RWPE2 (cell line): Measurements from ENCODE around the gene CRYBA2.

ENCODE experiments used
- ATAC-seq: fragments of 200-7000 bp; cut with Tn5 transposase; 3 replicates; pipeline ENCODE4 v1.9.1; 2021; ENCODE audit warnings: low read depth
- DNase-seq: peaks from one replicate; pipeline ENCODE4 v3.0.0-alpha.2; 2020; ENCODE audit warnings: low spot score
- H3K27ac ChIP-seq: fragments of 450-650 bp; 2 replicates; pipeline ENCODE4 v1.5.1; 2017; ENCODE audit warnings: mild to moderate bottlenecking; ENCODE audit not compliant: poor library complexity, severe bottlenecking
- H3K27me3 ChIP-seq: fragments of 250-450 bp; sonication (Bioruptor Pico); 2 replicates; pipeline ENCODE4 v1.5.1; 2021; ENCODE audit warnings: mild to moderate bottlenecking, moderate library complexity; ENCODE audit not compliant: insufficient read depth, poor library complexity, severe bottlenecking
- H3K36me3 ChIP-seq: fragments of 250-450 bp; sonication (Bioruptor Pico); 2 replicates; pipeline ENCODE4 v1.5.1; 2020; ENCODE audit warnings: low read depth, mild to moderate bottlenecking, moderate library complexity
- H3K4me1 ChIP-seq: fragments of 250-450 bp; sonication (Bioruptor Pico); 2 replicates; pipeline ENCODE4 v1.5.1; 2021; ENCODE audit warnings: mild to moderate bottlenecking, moderate library complexity; ENCODE audit not compliant: insufficient read depth, poor library complexity, severe bottlenecking
- H3K4me3 ChIP-seq: fragments of 250-450 bp; sonication (Bioruptor Pico); 2 replicates; pipeline ENCODE4 v1.5.1; 2021; ENCODE audit warnings: mild to moderate bottlenecking, moderate library complexity; ENCODE audit not compliant: severe bottlenecking
- H3K9me3 ChIP-seq: fragments of 250-450 bp; sonication (Bioruptor Pico); 2 replicates; pipeline ENCODE4 v1.5.1; 2021; ENCODE audit warnings: mild to moderate bottlenecking, moderate library complexity; ENCODE audit not compliant: severe bottlenecking
- TF ChIP-seq, protein P1 (sequence below): fragments of 450-650 bp; IDR thresholded peaks from one replicate; pipeline ENCODE4 v1.5.1; 2017; ENCODE audit warnings: mild to moderate bottlenecking, moderate library complexity; ENCODE audit not compliant: poor library complexity, severe bottlenecking

CRYBA2 gene

DNA sequence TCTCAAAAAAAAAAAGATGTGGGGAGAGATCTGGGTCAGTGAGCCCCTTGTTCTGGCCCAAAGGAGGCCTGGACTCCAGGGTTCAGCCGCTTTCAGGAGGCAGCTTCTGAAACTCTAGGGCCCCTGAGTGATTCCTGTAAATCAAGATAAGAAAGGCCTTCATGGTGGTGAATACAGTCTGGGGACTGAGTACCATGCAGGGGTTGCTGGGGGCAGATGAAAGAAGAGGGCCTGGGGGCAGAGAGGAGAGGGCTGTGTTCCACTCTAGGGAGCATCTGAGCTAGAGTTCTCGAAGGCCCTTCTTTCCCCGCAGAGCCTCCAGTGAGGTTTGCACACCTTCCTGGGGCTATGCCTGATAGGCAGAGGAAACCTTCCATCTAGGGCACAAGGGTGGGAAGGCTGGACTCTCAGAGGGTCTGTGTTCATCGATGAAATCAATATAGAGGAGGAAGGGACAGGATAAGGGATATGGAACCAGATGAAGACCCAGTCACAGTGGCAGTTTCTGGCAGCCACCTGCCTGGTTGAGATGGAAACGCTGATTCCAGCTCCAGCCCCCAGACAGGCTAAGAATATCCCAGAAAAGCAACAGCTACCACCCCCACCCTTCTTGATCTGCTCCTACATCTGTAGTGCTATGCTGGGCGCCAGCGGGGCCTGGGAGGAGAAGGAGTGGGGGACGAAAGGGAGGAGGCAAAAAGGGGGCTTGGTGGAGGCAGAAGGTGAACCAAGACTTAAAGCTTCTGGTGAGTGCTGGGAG is 38.5 kb downstream of the CRYBA2 start:
- Histone ChIP-seq H3K4me1 (no peaks in the 10 kb centered on the region), H3K4me3 (no peak overlapping the region), H3K9me3 (no peaks in the 10 kb centered on the region), H3K36me3 (no peaks in the 10 kb centered on the region), H3K27me3 (peaks cover 14% of the 10 kb centered on the region), H3K27ac (no peak overlapping the region)
- no peak for ATAC-seq
- DNase-seq: no peak
- TF ChIP-seq, protein P1, sequence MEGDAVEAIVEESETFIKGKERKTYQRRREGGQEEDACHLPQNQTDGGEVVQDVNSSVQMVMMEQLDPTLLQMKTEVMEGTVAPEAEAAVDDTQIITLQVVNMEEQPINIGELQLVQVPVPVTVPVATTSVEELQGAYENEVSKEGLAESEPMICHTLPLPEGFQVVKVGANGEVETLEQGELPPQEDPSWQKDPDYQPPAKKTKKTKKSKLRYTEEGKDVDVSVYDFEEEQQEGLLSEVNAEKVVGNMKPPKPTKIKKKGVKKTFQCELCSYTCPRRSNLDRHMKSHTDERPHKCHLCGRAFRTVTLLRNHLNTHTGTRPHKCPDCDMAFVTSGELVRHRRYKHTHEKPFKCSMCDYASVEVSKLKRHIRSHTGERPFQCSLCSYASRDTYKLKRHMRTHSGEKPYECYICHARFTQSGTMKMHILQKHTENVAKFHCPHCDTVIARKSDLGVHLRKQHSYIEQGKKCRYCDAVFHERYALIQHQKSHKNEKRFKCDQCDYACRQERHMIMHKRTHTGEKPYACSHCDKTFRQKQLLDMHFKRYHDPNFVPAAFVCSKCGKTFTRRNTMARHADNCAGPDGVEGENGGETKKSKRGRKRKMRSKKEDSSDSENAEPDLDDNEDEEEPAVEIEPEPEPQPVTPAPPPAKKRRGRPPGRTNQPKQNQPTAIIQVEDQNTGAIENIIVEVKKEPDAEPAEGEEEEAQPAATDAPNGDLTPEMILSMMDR: no peak

DNA sequence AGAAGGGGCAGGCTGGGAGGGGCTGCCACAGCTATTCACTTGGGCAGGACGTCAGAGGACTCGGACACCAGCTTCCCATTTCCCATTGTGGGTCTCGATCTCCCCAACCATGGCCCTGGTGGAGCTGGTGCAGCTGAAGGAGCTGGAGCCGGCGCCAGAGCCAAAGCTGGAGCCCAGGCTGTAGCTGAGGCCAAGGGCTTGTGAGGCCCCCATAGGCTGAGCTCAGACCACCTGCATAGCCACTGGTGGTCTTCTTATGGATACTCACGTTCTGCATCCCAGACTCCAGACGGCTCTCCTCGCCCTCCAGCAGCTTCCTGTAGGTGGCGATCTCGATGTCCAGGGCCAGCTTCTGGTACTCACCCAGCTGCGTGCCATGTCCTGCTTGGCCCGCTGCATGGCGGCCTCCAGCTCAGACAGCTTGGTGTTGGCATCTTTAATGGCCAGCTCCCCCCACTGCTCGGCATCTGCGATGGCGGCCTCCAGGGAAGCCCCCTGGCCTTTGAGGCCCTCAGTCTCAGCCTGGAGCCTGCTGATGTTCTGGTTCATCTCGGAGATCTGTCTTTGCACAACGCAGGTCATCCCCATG is 39.8 kb downstream of the CRYBA2 start:
- peaks cover 8% of the 10 kb centered on the region for H3K27me3 ChIP-seq
- H3K36me3 ChIP-seq: no peaks in the 10 kb centered on the region
- no peak overlapping the region for H3K27ac ChIP-seq
- ATAC-seq (no peak), DNase-seq (no peak)
- TF ChIP-seq, protein P1: no peak
- no peak overlapping the region for H3K4me3 ChIP-seq
- H3K9me3 ChIP-seq: no peaks in the 10 kb centered on the region
- H3K4me1 ChIP-seq: no peaks in the 10 kb centered on the region

DNA sequence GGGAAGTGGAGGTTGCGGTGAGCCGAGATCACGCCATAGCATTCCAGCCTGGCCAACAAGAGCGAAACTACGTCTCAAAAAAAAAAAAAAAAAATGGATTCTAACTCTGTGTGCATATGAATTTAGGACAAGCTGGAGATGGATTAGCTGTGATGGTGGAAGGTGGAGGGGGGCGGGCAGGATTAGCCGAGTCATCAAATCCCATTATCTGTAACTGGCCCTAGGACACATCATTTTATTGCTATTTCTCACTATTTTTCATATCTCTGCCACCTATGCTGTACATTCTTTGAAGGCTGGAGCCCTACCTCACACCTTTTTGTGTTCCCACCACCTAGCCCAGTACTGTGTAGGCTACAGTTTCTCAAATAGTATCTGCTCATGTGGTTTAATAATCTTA is 41.1 kb downstream of the CRYBA2 start:
- H3K4me3 ChIP-seq: no peak overlapping the region
- TF ChIP-seq, protein P1: no peak
- no peaks in the 10 kb centered on the region for H3K4me1 ChIP-seq
- H3K9me3 ChIP-seq: no peaks in the 10 kb centered on the region
- peaks cover 8% of the 10 kb centered on the region for H3K27me3 ChIP-seq
- no peaks in the 10 kb centered on the region for H3K36me3 ChIP-seq
- DNase-seq (no peak), ATAC-seq (no peak)
- no peak overlapping the region for H3K27ac ChIP-seq

DNA sequence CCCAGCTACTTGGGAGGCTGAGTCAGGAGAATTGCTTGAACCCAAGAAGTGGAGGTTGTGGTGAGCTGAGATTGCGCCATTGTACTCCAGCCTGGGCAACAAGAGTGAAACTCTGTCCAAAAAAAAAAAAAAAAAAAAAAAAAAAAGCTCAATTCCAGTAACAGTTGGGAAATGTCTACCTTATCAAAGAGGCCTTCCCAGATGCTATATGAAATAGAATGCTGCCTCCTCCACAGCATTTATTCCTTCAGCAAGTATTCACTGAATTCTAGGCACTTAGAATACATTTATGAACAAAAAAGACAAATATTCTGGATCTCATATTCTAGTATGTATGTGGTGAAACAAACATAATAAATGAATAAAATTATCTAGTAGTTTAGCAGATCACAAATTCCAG is 46.6 kb downstream of the CRYBA2 start:
- Histone ChIP-seq H3K4me3 (no peak overlapping the region), H3K36me3 (no peaks in the 10 kb centered on the region), H3K27me3 (peaks cover 9% of the 10 kb centered on the region), H3K4me1 (no peaks in the 10 kb centered on the region), H3K27ac (no peak overlapping the region), H3K9me3 (peaks cover 2% of the 10 kb centered on the region)
- TF ChIP-seq, protein P1: no peak
- no peak for ATAC-seq
- DNase-seq: no peak

DNA sequence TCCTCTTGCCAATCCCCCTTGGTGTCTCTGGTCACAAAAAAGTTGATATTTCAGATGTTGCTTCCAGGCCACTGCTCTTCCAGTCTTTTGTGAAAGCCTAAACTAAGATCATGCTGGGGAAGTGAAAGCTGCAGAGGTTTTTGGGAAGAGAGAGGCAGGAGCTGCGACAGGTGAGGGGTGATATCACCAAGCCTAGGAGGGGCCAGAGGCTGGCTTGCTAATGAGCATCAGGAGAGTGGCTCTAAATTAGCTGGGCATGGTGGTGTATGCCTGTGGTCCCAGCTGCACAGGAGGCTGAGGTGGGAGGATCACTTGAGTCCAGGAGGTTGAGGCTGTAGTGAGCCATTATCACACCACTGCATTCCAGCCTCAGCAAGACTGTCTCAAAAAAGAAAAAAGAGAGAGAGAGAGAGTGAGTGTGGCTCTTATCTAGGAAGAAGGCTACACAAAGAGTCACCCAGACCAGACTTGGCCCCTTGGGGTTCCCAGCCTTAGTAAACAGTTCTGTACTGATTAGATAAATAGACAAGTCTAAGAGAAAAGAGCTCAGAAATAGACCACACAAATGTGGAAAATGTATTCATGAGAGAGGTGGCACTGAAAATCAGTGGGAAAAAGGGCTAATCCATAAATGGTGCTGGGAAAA is 48.3 kb downstream of the CRYBA2 start:
- no peak for ATAC-seq
- peaks cover 2% of the 10 kb centered on the region for H3K9me3 ChIP-seq
- H3K4me1 ChIP-seq: no peaks in the 10 kb centered on the region
- H3K27ac ChIP-seq: no peak overlapping the region
- TF ChIP-seq, protein P1: no peak
- H3K4me3 ChIP-seq: no peak overlapping the region
- H3K27me3 ChIP-seq: peaks cover 9% of the 10 kb centered on the region
- H3K36me3 ChIP-seq: no peaks in the 10 kb centered on the region
- DNase-seq: no peak
